Activated B cell treated with CpG ODN at 0.5 μM for 24 hours (primary cell): ENCODE data around the gene ABCG2. TPM values are rescaled to one million over a fixed set of nuclear protein-coding genes. Genes with fewer than 3 reads are reported as not detected.

Experiments used
- ATAC-seq: fragments of 200-7000 bp; cut with Tn5 transposase; one replicate; pipeline ENCODE4 v1.10.0; 2021; ENCODE audit warnings: low read depth, mild to moderate bottlenecking, moderate library complexity
- CTCF ChIA-PET: fragments of 350-600 bp; sonication (Branson Sonifier 250); formaldehyde crosslinking; loops from one replicate; lab custom pipeline; 2021; ENCODE audit warnings: antibody characterized with exemption; lab: Charles Lee
- POLR2A ChIA-PET: fragments of 350-600 bp; sonication (Branson Sonifier 250); formaldehyde crosslinking; loops from one replicate; lab custom pipeline; 2021; ENCODE audit warnings: antibody characterized with exemption; lab: Charles Lee
- DNase-seq: peaks from one replicate; pipeline ENCODE4 v3.0.0; 2022
- H3K27ac Mint-ChIP-seq: one replicate; pipeline ENCODE4 v1.8.0; 2020; ENCODE audit warnings: mixed read lengths
- H3K27me3 Mint-ChIP-seq: one replicate; pipeline ENCODE4 v1.8.0; 2021; ENCODE audit warnings: mixed read lengths
- H3K36me3 Mint-ChIP-seq: one replicate; pipeline ENCODE4 v1.8.0; 2021; ENCODE audit warnings: low read depth, mixed read lengths
- H3K4me1 Mint-ChIP-seq: one replicate; pipeline ENCODE4 v1.8.0; 2021; ENCODE audit warnings: mixed read lengths
- H3K4me3 Mint-ChIP-seq: one replicate; pipeline ENCODE4 v1.8.0; 2020; ENCODE audit warnings: mild to moderate bottlenecking, mixed read lengths
- H3K9me3 Mint-ChIP-seq: one replicate; pipeline ENCODE4 v1.8.0; 2020; ENCODE audit warnings: mixed read lengths
- intact Hi-C: fragments of 100-400 bp; cut with micrococcal nuclease; formaldehyde crosslinking; loops from one replicate; pipeline ENCODE4 v1.15.1; 2024
- total RNA-seq: library from RNA; stranded (reverse); gene quantifications from 2 replicates; pipeline ENCODE4 v1.2.3, GENCODE V29; 2022
- TF ChIP-seq, protein P1 (sequence below): fragments of 200-600 bp; IDR thresholded peaks from one replicate; pipeline ENCODE4 v1.8.0; 2022; ENCODE audit warnings: antibody characterized with exemption, mild to moderate bottlenecking

ABCG2 gene
- total RNA-seq, 1 donor from 2014 or later, result 0.13 TPM

DNA sequence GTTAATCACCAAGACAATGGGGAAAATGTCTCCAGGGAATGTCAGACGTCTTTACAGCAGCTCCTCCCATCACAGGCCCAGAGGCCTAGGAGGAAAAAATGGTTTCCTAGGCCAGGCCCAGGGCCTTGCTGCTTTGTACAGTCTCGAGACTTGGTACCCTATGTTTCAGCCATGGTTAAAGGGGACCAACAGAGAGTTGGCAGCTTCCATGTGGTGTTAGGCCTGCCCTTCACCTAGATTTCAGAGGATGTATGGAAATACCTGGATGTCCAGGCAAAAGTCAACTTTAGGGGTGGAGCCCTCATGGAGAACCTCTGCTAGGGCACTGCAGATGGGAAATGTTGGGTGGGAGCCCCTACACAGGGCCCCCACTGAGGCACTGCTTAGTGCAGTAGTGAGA lies 38.5 kb downstream of the ABCG2 start:
- no peak overlapping the region for H3K4me3 Mint-ChIP-seq
- intact Hi-C loops, result no loop called here
- peaks cover 7% of the 10 kb centered on the region for H3K4me1 Mint-ChIP-seq

DNA sequence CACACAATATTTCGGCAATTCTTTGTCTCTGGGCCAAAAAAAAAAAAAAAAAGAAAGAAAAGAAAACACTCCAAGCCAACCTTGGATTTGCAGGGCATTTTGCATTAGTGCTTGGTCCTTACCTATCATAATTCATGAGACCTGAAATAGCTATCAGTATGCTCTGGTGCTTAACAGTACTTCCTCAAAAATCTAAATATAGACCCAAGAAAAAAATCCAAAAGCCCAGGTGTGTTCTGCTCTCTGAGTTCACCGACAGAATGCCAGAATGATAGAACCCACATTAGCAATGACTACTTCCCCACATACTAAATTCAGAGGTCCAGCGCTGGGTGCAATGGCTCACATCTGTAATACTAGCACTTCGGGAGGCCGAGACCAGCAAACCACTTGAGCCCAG lies 42.9 kb downstream of the ABCG2 start:
- H3K27me3 Mint-ChIP-seq, result no peaks in the 10 kb centered on the region
- H3K9me3 Mint-ChIP-seq, result peaks cover 17% of the 10 kb centered on the region
- ATAC-seq (no peak), DNase-seq (no peak)
- TF ChIP-seq, protein P1, sequence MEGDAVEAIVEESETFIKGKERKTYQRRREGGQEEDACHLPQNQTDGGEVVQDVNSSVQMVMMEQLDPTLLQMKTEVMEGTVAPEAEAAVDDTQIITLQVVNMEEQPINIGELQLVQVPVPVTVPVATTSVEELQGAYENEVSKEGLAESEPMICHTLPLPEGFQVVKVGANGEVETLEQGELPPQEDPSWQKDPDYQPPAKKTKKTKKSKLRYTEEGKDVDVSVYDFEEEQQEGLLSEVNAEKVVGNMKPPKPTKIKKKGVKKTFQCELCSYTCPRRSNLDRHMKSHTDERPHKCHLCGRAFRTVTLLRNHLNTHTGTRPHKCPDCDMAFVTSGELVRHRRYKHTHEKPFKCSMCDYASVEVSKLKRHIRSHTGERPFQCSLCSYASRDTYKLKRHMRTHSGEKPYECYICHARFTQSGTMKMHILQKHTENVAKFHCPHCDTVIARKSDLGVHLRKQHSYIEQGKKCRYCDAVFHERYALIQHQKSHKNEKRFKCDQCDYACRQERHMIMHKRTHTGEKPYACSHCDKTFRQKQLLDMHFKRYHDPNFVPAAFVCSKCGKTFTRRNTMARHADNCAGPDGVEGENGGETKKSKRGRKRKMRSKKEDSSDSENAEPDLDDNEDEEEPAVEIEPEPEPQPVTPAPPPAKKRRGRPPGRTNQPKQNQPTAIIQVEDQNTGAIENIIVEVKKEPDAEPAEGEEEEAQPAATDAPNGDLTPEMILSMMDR, result no peak
- H3K4me3 Mint-ChIP-seq, result no peak overlapping the region
- ChIA-PET CTCF (no interaction called here), POLR2A (interaction anchor here (0.6 kb wide), 1 partner anchor 37 kb away, joined by 3 read pairs; no protein-coding TSS in a partner anchor)
- peaks cover 7% of the 10 kb centered on the region for H3K4me1 Mint-ChIP-seq
- H3K36me3 Mint-ChIP-seq, result peaks cover 3% of the 10 kb centered on the region
- H3K27ac Mint-ChIP-seq, result no peak overlapping the region
- intact Hi-C loops, result no loop called here

More for the DNA sequence above, 38.5 kb downstream of the ABCG2 start:
- Mint-ChIP-seq H3K9me3 (peaks cover 25% of the 10 kb centered on the region), H3K27ac (no peak overlapping the region), H3K36me3 (peaks cover 3% of the 10 kb centered on the region), H3K27me3 (peaks cover 4% of the 10 kb centered on the region)
- TF ChIP-seq, protein P1, result no peak
- ChIA-PET POLR2A (no interaction called here), CTCF (no interaction called here)
- no peak for DNase-seq
- no peak for ATAC-seq

DNA sequence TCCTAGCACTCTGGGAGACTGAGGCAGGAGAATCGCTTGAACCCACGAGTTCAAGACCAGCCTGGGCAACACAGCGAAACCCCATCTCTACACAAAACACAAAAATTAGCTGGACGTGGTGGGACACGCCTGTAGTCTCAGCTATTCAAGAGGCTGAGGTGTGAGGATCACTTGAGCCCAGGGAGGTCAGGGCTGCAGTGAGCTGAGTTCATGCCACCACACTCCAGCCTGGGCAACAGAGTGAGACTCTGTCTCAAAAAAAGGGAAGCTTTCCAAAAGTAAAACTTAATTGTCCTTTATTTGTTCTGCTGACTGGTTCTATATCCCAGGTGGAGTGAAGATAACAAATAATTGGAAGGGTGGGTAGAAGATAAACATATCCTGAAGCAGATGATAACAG lies 45.6 kb downstream of the ABCG2 start:
- CTCF ChIA-PET, result no interaction called here
- no peaks in the 10 kb centered on the region for H3K36me3 Mint-ChIP-seq
- DNase-seq (no peak), ATAC-seq (no peak)
- H3K27ac Mint-ChIP-seq, result no peak overlapping the region
- no peak overlapping the region for H3K4me3 Mint-ChIP-seq
- no peaks in the 10 kb centered on the region for H3K9me3 Mint-ChIP-seq
- TF ChIP-seq, protein P1, result no peak
- H3K4me1 Mint-ChIP-seq, result peaks cover 7% of the 10 kb centered on the region
- no peaks in the 10 kb centered on the region for H3K27me3 Mint-ChIP-seq
- intact Hi-C loops, result no loop called here
- POLR2A ChIA-PET, result no interaction called here

DNA sequence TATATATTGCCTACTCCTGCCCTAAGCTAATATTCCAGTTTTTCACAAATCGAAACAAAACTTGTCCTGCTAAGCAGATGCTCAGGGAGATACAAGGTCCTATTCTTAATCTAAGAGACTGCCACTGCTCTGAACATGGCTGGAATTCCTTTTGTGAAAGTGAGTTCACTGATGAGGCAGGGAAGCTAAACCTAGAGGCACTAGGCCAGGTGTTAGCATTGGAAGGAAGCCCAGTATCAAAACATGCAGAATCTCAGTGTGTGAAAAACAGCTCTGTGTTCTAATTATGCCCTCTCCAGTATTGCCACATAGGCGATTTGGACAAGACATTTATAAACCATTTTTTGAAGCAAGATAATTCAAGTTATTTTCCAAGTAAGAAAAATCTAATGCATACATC lies 47.6 kb downstream of the ABCG2 start:
- ATAC-seq, result no peak
- intact Hi-C loops, result no loop called here
- H3K9me3 Mint-ChIP-seq, result no peaks in the 10 kb centered on the region
- H3K4me3 Mint-ChIP-seq, result no peak overlapping the region
- DNase-seq, result no peak
- ChIA-PET POLR2A (no interaction called here), CTCF (interaction anchor here (0.7 kb wide), 1 partner anchor 466 kb away, joined by 3 read pairs; no protein-coding TSS in a partner anchor)
- TF ChIP-seq, protein P1, result no peak
- H3K27me3 Mint-ChIP-seq, result no peaks in the 10 kb centered on the region
- peaks cover 6% of the 10 kb centered on the region for H3K4me1 Mint-ChIP-seq
- no peaks in the 10 kb centered on the region for H3K36me3 Mint-ChIP-seq
- no peak overlapping the region for H3K27ac Mint-ChIP-seq

DNA sequence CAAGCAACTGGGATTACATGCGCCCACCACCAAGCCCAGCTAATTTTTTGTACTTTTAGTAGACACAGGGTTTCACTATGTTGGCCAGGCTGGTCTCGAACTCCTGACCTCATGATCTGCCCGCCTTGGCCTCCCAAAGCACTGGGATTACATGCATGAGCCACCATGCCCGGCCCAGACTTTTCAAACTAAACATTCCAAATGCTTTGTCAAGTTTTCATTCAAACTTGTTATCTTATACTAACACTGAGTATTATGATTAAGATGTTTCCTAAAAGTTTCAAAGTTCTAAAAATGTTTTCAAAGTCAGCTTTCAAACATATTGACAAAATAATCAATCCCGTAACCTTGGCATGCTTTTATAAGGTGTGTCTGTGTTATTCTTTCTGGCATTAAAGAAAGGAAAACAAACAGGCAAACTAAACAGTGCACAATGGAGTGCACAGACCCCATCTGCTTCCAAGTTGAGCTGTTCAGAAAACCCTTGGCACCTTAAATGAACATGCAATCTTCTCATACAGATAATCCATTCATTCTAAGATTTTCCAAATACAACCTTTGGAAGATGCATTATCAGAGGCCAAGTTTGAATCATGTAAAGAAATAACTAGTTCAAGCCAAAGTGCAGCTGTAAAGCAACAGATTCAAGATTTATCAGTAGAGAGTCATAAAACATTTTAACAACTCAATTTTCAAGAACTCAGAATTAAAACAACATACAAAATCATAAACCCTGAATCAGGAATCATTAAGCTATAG lies 49.1 kb downstream of the ABCG2 start:
- intact Hi-C loops, result no loop called here
- H3K4me3 Mint-ChIP-seq, result no peak overlapping the region
- H3K27me3 Mint-ChIP-seq, result no peaks in the 10 kb centered on the region
- H3K27ac Mint-ChIP-seq, result no peak overlapping the region
- H3K36me3 Mint-ChIP-seq, result no peaks in the 10 kb centered on the region
- ATAC-seq (no peak), DNase-seq (no peak)
- H3K9me3 Mint-ChIP-seq, result no peaks in the 10 kb centered on the region
- ChIA-PET POLR2A (no interaction called here), CTCF (interaction anchor here (0.7 kb wide), 1 partner anchor 107 kb away, joined by 3 read pairs; no protein-coding TSS in a partner anchor)
- TF ChIP-seq, protein P1, result no peak
- no peaks in the 10 kb centered on the region for H3K4me1 Mint-ChIP-seq
